ENCODE measurements around the gene NLRP6.
"Not testable (repeated sequence)": the region's sequence is repeated elsewhere in the genome, so short reads cannot be mapped to it uniquely, and the experiment has no call there.

The NLRP6 gene

GRCh38 chr11:236774-237767 is 41.1 kb upstream of the NLRP6 start, which contains the start of gene PSMD13:
PSMD13 (plus strand) TSS chr11:236976; CDS start chr11:237050, 74 bp downstream.
- ChIA-PET CTCF (interaction anchor here (0.9 kb wide), 1 partner anchor 12 kb away, joined by 3 read pairs; no protein-coding TSS in a partner anchor), POLR2A (interaction anchor here (0.6 to 2.8 kb wide), 6 partner anchors 12 to 213 kb away, joined by 3 to 14 read pairs (median 3); partner anchors contain the start of genes BET1L, PTDSS2 and RIC8A)
- TF ChIP-seq SP1 (IDR thresholded peaks at IDR 0.05) (no peak), NFRKB (IDR thresholded peaks at IDR 0.05) (no peak), TARDBP (IDR thresholded peaks at IDR 0.05) (no peak), PKNOX1 (IDR thresholded peaks at IDR 0.05) (0 out of 2 replicates have a peak, but pooled peaks have one; percentile 10), LEF1 (IDR thresholded peaks at IDR 0.05; ENCODE audit: borderline replicate concordance) (no peak), CTBP1 (IDR thresholded peaks at IDR 0.05; ENCODE audit: borderline replicate concordance) (no peak), FOXM1 (IDR thresholded peaks at IDR 0.05; ENCODE audit: borderline replicate concordance) (no peak), ELF4 (IDR thresholded peaks at IDR 0.05) (no peak), ARNT (IDR thresholded peaks at IDR 0.05) (no peak), L3MBTL2 (conservative IDR thresholded peaks at IDR 0.05) (peak; percentile 82), ZNF384 (IDR thresholded peaks at IDR 0.05) (no peak), BHLHE40 (IDR thresholded peaks at IDR 0.05; ENCODE audit: borderline replicate concordance) (no peak)
- DNase-seq (ENCODE audit: extremely low spot score): peak; percentile 90

- ChIA-PET POLR2A (interaction anchor here (1.1 to 2.8 kb wide), 4 partner anchors 10 to 211 kb away, joined by 3 to 14 read pairs (median 6); partner anchors contain the start of genes BET1L, PTDSS2 and RIC8A), CTCF (interaction anchor here (1.2 kb wide), 1 partner anchor 12 kb away, joined by 4 read pairs; no protein-coding TSS in a partner anchor)
- not testable (repeated sequence) for DNase-seq (ENCODE audit: extremely low spot score)
Observed at GRCh38 chr11:238346-238745, 39.9 kb upstream of the NLRP6 start.

- POLR2A ChIA-PET: interaction anchor here (1.1 kb wide), 1 partner anchor 33 kb away, joined by 3 read pairs; the partner anchor contains the start of genes BET1L and RIC8A
- CTCF ChIA-PET: no interaction called here
- DNase-seq (ENCODE audit: extremely low spot score): no peak
- TF ChIP-seq TARDBP (IDR thresholded peaks at IDR 0.05): no peak
- TF ChIP-seq NFRKB (IDR thresholded peaks at IDR 0.05): no peak
- no peak for TF ChIP-seq FOXM1 (IDR thresholded peaks at IDR 0.05; ENCODE audit: borderline replicate concordance)
- TF ChIP-seq FOXA1 (IDR thresholded peaks at IDR 0.05): no peak
- TF ChIP-seq CTBP1 (IDR thresholded peaks at IDR 0.05; ENCODE audit: borderline replicate concordance): no peak
- no peak for TF ChIP-seq SP1 (IDR thresholded peaks at IDR 0.05)
- no peak for TF ChIP-seq SUZ12 (IDR thresholded peaks at IDR 0.05)
- TF ChIP-seq ELF4 (IDR thresholded peaks at IDR 0.05): no peak
- no peak for TF ChIP-seq BHLHE40 (IDR thresholded peaks at IDR 0.05; ENCODE audit: borderline replicate concordance)
- no peak for TF ChIP-seq LEF1 (IDR thresholded peaks at IDR 0.05; ENCODE audit: borderline replicate concordance)
- no peak for TF ChIP-seq HDGF (IDR thresholded peaks at IDR 0.05; ENCODE audit: borderline replicate concordance)
- TF ChIP-seq ZNF384 (IDR thresholded peaks at IDR 0.05): no peak
Observed at GRCh38 chr11:240315-240714, 37.9 kb upstream of the NLRP6 start.

- TF ChIP-seq CTBP1 (IDR thresholded peaks at IDR 0.05; ENCODE audit: borderline replicate concordance) (no peak), FOXM1 (IDR thresholded peaks at IDR 0.05; ENCODE audit: borderline replicate concordance) (no peak), SUZ12 (IDR thresholded peaks at IDR 0.05) (no peak), FOXA1 (IDR thresholded peaks at IDR 0.05) (no peak), L3MBTL2 (conservative IDR thresholded peaks at IDR 0.05) (no peak), ARNT (IDR thresholded peaks at IDR 0.05) (no peak), SP1 (IDR thresholded peaks at IDR 0.05) (no peak), LEF1 (IDR thresholded peaks at IDR 0.05; ENCODE audit: borderline replicate concordance) (no peak), FOXK2 (IDR thresholded peaks at IDR 0.05) (no peak), ELF4 (IDR thresholded peaks at IDR 0.05) (no peak)
- POLR2A ChIA-PET: no interaction called here
- DNase-seq (ENCODE audit: extremely low spot score): no peak
- CTCF ChIA-PET: no interaction called here
Observed at GRCh38 chr11:241634-242033, 36.6 kb upstream of the NLRP6 start.

- ChIA-PET CTCF (interaction anchor here (0.7 kb wide), 1 partner anchor 45 kb away, joined by 3 read pairs; no protein-coding TSS in a partner anchor), POLR2A (no interaction called here)
- no peak for DNase-seq (ENCODE audit: extremely low spot score)
- TF ChIP-seq SP1 (IDR thresholded peaks at IDR 0.05): no peak
- TF ChIP-seq BHLHE40 (IDR thresholded peaks at IDR 0.05; ENCODE audit: borderline replicate concordance): no peak
- TF ChIP-seq HDGF (IDR thresholded peaks at IDR 0.05; ENCODE audit: borderline replicate concordance): no peak
- TF ChIP-seq LEF1 (IDR thresholded peaks at IDR 0.05; ENCODE audit: borderline replicate concordance): no peak
- TF ChIP-seq FOXK2 (IDR thresholded peaks at IDR 0.05): no peak
- no peak for TF ChIP-seq ZNF384 (IDR thresholded peaks at IDR 0.05)
- TF ChIP-seq ARNT (IDR thresholded peaks at IDR 0.05): no peak
Observed at GRCh38 chr11:244376-244775, 33.8 kb upstream of the NLRP6 start.

- DNase-seq (ENCODE audit: extremely low spot score): no peak
- CTCF ChIA-PET: interaction anchor here (0.9 kb wide), 1 partner anchor 11 kb away, joined by 3 read pairs; no protein-coding TSS in a partner anchor
- TF ChIP-seq BHLHE40 (IDR thresholded peaks at IDR 0.05; ENCODE audit: borderline replicate concordance) (no peak), ZNF384 (IDR thresholded peaks at IDR 0.05) (no peak), HDGF (IDR thresholded peaks at IDR 0.05; ENCODE audit: borderline replicate concordance) (no peak), L3MBTL2 (conservative IDR thresholded peaks at IDR 0.05) (no peak), ELF4 (IDR thresholded peaks at IDR 0.05) (no peak), NFRKB (IDR thresholded peaks at IDR 0.05) (no peak), SUZ12 (IDR thresholded peaks at IDR 0.05) (no peak), FOXA1 (IDR thresholded peaks at IDR 0.05) (no peak), CTBP1 (IDR thresholded peaks at IDR 0.05; ENCODE audit: borderline replicate concordance) (no peak), FOXM1 (IDR thresholded peaks at IDR 0.05; ENCODE audit: borderline replicate concordance) (no peak), SP1 (IDR thresholded peaks at IDR 0.05) (no peak), FOXK2 (IDR thresholded peaks at IDR 0.05) (no peak), TARDBP (IDR thresholded peaks at IDR 0.05) (no peak), PKNOX1 (IDR thresholded peaks at IDR 0.05) (no peak)
- POLR2A ChIA-PET: interaction anchor here (1.0 to 1.3 kb wide), 2 partner anchors 11 to 42 kb away, joined by 3 to 5 read pairs; partner anchors contain the start of genes BET1L and RIC8A
Observed at GRCh38 chr11:249062-249461, 29.1 kb upstream of the NLRP6 start.

All from HEK293T (cell line).